Measurements from ENCODE around the gene BMPER. TPM values are rescaled to one million over a fixed set of nuclear protein-coding genes. Genes with fewer than 3 reads are reported as not detected.

BMPER gene
- total and polyA plus RNA-seq, 2 of the 8 experiments (the other 6 are each of a cell fraction or from before 2014, with no cell fraction given), result 0.33 to 0.69 TPM

- TF ChIP-seq SP4 (IDR thresholded peaks at IDR 0.05; ENCODE audit: low read length), result no peak
These were observed 93.1 kb downstream of the BMPER start (continued) for GRCh38 chr7:33998476-33998875.

Measured in H1 (cell line).